GM12872 (cell line): Measurements from ENCODE around the gene OBP2B.
A peak's percentile ranks its signal among the peaks of the same experiment; 100 is the strongest.

Source experiments
- TF ChIP-seq, protein P1 (sequence below): IDR thresholded peaks from 3 replicates; pipeline ENCODE4 v1.5.1; 2011; ENCODE audit warnings: low read depth, mild to moderate bottlenecking, low read length, moderate library complexity; ENCODE audit not compliant: insufficient read depth

Gene OBP2B

DNA sequence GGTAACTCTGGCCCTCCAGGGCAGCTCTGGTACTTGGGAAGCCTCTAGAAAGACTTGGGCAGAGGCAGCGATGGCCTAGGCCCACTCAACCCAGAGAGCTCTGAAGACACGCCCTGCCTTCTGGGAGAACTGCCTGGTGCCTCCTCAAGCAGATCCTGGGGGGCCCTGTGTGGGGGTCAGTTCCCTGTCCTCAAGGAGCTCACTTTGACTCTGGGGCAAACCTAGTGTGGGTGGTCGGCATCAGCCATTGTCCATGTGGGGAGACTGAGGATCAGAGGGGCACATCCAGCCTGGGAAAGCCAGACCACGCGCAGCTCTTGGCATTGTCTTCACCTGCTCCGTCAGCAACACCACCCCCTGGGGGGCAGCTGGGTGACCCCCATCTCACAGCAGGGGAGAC is 37.9 kb upstream of the OBP2B start:
- TF ChIP-seq, protein P1, sequence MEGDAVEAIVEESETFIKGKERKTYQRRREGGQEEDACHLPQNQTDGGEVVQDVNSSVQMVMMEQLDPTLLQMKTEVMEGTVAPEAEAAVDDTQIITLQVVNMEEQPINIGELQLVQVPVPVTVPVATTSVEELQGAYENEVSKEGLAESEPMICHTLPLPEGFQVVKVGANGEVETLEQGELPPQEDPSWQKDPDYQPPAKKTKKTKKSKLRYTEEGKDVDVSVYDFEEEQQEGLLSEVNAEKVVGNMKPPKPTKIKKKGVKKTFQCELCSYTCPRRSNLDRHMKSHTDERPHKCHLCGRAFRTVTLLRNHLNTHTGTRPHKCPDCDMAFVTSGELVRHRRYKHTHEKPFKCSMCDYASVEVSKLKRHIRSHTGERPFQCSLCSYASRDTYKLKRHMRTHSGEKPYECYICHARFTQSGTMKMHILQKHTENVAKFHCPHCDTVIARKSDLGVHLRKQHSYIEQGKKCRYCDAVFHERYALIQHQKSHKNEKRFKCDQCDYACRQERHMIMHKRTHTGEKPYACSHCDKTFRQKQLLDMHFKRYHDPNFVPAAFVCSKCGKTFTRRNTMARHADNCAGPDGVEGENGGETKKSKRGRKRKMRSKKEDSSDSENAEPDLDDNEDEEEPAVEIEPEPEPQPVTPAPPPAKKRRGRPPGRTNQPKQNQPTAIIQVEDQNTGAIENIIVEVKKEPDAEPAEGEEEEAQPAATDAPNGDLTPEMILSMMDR, result no peak

DNA sequence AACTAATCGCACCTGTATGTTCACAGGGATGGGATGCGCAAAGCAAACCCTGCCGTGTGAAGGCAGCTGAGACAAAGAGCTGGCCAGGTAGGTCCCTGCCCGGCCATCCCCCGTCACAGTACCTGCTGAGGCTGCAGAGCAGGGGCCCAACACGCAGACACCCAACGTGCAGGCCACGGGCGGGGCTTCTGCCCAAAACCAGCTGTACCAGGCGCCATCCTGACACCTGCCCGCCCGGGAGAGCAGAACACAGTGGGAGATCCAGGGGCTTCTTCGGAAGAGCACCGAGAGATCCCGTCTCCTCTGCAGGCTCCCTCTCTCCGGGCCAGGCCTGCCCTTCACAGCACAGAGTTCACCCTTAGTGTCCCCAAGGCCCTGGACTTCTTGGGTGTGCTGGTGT is 37.5 kb upstream of the OBP2B start:
- TF ChIP-seq, protein P1, result no peak

DNA sequence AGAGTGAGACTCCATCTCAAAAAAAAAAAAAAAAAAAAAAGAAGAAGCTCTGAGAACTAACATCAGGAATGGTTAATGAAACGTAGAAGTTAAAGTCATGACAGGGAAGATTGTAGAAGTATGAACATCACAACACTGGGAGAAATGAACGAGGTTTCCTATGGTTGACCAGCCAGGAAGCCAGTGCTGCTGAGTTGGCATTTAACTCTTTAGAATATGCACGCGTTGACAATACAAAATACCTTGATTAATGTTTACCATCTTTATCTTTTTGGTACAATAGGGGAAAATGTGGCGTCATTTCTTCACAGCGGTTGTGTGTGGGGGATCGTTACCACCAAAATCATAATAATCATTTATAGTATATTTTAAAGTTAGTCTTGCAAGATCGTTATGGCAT is 33.9 kb upstream of the OBP2B start:
- TF ChIP-seq, protein P1, result no peak

DNA sequence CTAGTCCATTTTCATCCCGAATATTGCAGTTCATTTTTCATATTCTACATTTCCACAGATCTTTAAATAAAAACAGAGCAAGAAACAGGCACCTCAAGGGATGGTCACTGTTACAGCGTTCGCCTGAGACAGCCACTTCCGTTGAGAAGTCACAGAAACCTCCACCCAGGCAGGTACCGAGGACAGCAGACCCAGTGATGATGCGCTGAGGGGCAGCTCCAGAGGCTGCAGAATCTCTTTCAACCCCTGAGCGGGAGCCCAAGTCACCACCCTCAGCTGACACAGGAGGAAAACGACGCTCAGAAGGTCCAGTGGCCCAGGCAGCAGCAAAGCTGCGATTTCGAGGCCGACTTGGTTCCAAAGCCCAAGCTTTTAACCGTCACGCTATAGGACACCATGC is 33.2 kb upstream of the OBP2B start:
- TF ChIP-seq, protein P1, result no peak

DNA sequence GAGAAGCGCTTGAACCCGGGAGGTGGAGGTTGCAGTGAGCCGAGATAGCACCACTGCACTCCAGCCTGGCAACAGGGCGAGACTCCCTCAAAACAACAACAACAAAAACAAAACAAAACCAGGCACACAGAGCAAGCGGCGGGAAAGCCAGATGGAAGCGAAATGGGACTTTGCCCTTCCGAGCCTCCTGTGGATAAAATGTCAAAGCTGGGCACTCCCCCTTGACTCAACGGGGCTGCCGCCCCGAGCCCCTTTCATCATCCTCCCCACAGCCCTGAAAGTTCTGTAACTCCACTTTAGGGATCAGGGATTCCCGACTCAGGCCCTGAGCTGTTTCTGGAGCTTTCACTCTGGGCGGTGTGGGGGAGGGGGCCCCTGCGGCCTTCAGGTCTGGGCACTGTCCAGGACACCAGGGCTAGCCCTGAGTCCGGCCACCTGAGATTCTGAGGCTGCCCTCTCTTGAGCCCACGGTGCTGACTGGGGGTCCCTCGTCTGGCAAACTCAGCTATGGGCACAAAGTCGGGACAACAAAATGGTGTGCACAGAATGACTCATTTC is 30.6 kb upstream of the OBP2B start:
- TF ChIP-seq, protein P1, result no peak

DNA sequence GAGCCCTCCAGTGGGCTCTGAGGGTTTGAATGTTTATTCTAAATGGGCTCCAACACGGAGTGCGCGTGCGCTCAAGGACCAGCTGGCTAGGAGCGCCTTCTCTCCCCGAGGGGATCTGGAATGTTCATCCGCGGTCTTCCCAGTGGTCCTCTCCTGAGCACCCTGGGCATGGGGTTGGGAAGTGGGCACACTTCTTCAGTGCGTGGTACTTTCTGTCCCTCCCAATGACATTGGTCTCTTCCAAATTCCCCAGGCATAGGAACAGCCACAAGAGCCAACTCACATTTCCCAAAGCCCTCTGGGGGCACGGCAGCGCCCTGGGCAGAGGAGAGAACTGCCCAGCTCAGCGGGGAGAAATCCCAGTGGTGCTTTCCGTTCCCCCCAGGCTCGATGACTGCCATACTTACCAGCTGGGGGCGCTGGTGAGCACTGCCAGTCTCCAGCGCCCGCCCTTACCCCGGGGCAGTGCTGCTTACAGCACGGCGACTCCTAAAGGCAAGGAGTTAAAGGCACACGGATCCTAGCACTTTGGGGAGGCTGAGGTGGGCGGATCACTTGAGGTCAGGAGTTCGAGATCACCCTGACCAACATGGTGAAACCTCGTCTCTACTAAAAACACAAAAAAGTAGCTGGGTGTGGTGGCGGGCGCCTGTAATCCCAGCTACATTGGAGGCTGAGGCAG is 29.9 kb upstream of the OBP2B start:
- TF ChIP-seq, protein P1, result peak; percentile 73

DNA sequence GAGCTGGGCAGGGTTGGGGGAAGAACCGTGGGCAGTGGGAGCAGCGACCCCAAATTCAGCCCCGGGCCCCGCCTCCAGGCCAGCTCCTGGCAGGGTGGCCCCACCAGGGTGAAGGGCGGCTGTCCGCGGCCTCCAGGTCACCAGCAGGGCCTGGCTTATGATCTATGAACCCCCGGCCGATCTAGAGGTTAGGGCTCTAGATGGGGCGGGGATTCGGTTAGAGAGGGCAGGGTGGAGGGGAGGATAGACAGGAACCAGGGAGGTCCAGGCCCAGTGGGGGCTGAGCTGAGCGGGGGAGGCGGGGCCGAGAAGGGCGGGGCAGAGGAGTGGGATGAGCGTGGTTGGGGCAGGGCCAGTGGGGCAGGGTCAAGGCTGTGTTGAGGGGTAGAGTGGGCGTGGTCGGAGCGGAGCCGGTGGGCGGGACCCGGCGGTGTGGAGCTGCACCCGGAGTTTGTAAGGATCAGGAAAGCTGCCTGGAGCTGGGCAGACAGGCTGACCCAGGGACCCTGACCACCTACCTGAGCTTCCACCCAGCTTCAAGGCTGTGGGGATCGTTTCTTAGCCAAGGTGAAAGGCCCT is 29.3 kb upstream of the OBP2B start:
- TF ChIP-seq, protein P1, result no peak
